NB4 (cell line): ENCODE results near the gene LY6G6F.

Source experiments
- DNase-seq: peaks from one replicate; pipeline ENCODE4 v3.0.0; 2010; ENCODE audit warnings: low read depth
- H3K4me3 ChIP-seq: one replicate; pipeline ENCODE4 v1.5.1; 2011; ENCODE audit warnings: mild to moderate bottlenecking, low read depth, low read length, moderate library complexity
- MYC ChIP-seq: IDR thresholded peaks from 2 replicates; pipeline ENCODE4 v1.6.1; 2011; ENCODE audit warnings: low read depth, low read length
- POLR2A ChIP-seq: IDR thresholded peaks from 2 replicates; pipeline ENCODE4 v1.6.1; 2011; ENCODE audit warnings: mild to moderate bottlenecking; ENCODE audit not compliant: insufficient read length; ENCODE audit errors: extremely low read depth
- TF ChIP-seq, protein P1 (sequence below): IDR thresholded peaks from 2 replicates; pipeline ENCODE4 v1.6.1; 2011; ENCODE audit warnings: low read depth, low read length
- TF ChIP-seq, protein P2 (sequence below): IDR thresholded peaks from one replicate; pipeline ENCODE4 v1.5.1; 2012; ENCODE audit warnings: low read depth, low read length

Gene LY6G6F

DNA sequence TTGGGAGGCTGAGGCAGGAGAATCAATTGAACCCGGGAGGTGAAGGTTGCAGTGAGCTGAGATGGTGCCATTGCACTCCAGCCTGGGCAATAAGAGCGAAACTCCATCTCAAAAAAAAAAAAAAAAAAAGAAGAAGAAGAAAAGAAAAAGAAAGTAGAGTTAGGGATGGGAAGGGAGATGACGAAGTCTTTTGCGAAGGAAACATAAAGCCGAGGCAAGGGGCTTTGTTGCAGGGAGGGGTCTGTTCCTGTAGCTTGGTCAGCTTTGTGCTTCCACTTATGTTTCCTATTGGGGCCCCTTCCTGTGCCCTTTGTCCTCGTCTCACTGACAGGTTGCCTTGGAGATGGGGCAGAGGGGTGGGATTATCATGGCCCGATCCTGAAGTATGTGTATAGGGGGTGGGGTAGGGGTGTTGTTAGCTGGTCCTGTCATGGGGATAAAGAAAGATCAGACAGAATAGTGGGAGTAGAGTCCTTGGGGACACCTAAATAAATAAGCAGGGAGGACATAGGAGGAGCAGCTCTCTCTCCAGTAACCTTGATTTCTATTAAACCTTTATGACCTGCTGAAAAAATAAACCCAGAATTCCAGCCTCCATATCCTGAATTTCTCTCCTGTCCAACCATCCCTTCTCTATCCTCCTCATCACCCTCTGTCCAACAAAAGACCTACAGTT is 30.8 kb downstream of the LY6G6F start:
- TF ChIP-seq POLR2A (no peak), MYC (no peak; the same call in 1 of the 2 replicates)
- H3K4me3 ChIP-seq: peak overlapping the region; percentile 100
- peak; percentile 94 for DNase-seq

DNA sequence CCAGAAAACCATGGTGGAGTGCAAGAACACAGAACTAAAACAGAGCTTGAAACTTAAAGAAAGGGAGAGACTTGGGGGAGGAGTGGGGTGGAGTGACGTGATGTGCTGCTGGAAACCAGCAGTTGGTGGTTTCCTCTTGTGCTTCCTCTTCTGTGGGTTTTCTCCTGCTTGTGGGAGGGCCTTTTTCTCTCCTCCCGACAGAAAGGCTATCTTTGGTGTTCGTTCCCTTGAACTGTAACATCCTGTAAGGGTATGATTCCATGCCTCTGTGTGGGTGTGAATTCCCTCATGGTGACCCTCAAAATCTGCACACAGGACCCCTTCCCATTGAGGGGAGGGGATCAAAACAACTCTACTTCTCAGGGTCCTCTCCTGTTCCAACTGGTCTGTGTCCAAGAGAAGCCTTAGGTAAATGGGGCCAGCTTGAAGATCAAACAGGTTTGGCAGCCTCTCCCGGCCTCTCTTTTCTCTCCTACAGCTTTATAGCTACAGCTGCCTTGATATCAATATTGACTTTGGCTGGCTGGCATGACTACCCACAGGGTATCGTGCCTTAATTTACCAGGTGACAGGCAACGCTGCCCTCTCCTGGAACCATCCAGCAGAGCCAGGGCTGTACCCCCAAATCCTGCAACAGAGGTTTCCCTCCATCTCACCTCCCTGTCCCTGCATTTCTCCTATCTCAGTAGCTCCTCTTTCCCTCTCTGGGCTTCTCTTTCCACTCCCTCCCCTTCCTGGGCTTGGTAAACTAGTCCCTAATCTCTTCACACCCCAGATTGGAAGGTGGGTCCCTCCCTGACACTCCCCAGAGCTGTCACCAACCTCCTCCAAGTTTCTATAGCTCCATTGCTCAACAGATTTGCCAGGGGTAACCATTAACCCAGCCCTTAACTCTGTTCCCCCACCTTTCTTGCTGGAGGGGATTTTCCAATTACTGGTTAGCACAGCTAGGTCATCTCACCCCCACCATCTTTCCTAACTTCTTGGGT is 31.6 kb downstream of the LY6G6F start:
- peak; percentile 99 for DNase-seq
- TF ChIP-seq MYC (no peak; the same call in 1 of the 2 replicates), POLR2A (peak; percentile 67)
- TF ChIP-seq, protein P1, sequence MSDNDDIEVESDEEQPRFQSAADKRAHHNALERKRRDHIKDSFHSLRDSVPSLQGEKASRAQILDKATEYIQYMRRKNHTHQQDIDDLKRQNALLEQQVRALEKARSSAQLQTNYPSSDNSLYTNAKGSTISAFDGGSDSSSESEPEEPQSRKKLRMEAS: peak; percentile 41
- TF ChIP-seq, protein P2, sequence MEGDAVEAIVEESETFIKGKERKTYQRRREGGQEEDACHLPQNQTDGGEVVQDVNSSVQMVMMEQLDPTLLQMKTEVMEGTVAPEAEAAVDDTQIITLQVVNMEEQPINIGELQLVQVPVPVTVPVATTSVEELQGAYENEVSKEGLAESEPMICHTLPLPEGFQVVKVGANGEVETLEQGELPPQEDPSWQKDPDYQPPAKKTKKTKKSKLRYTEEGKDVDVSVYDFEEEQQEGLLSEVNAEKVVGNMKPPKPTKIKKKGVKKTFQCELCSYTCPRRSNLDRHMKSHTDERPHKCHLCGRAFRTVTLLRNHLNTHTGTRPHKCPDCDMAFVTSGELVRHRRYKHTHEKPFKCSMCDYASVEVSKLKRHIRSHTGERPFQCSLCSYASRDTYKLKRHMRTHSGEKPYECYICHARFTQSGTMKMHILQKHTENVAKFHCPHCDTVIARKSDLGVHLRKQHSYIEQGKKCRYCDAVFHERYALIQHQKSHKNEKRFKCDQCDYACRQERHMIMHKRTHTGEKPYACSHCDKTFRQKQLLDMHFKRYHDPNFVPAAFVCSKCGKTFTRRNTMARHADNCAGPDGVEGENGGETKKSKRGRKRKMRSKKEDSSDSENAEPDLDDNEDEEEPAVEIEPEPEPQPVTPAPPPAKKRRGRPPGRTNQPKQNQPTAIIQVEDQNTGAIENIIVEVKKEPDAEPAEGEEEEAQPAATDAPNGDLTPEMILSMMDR: peak; percentile 9
- H3K4me3 ChIP-seq: peak overlapping the region; percentile 100

DNA sequence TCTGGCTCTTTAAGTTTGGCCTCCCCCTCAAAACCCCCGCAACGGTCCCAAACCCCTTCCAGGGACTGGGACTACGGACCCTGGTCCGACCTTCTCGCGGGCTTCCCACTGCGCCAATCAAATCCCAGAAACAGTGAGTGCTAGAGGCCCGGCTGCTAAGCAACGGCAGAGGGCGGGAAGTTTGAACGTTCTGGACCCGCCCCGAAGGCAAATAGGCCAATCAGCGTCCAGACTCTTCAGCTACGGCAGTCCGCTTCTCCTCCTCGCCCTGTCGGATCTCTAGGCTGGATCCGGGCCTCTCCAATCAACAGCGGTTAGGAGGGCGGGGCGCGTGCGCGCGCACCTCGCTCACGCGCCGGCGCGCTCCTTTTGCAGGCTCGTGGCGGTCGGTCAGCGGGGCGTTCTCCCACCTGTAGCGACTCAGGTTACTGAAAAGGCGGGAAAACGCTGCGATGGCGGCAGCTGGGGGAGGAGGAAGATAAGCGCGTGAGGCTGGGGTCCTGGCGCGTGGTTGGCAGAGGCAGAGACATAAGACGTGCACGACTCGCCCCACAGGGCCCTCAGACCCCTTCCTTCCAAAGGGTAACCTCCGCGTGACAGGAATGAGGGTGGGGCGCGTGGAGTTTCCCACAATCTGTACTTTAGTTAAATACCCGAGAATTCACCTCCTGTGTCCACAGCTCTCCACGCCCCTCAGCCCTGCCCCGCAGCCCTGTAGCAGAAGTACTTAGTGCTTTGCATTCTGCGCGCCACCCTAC is 33.2 kb downstream of the LY6G6F start, which contains the start of gene MSH5:
Gene MSH5, plus strand, starts transcription at position 367 of the 758 bp plus-strand sequence. CDS start 462 bp downstream, outside the sequence.
- DNase-seq: peak; percentile 100
- H3K4me3 ChIP-seq: peak within 1 kb of the TSS; percentile 100
- peak; percentile 72 for TF ChIP-seq POLR2A
- TF ChIP-seq, protein P1: peak; percentile 87
- TF ChIP-seq MYC: peak; percentile 93
- TF ChIP-seq, protein P2: no peak

DNA sequence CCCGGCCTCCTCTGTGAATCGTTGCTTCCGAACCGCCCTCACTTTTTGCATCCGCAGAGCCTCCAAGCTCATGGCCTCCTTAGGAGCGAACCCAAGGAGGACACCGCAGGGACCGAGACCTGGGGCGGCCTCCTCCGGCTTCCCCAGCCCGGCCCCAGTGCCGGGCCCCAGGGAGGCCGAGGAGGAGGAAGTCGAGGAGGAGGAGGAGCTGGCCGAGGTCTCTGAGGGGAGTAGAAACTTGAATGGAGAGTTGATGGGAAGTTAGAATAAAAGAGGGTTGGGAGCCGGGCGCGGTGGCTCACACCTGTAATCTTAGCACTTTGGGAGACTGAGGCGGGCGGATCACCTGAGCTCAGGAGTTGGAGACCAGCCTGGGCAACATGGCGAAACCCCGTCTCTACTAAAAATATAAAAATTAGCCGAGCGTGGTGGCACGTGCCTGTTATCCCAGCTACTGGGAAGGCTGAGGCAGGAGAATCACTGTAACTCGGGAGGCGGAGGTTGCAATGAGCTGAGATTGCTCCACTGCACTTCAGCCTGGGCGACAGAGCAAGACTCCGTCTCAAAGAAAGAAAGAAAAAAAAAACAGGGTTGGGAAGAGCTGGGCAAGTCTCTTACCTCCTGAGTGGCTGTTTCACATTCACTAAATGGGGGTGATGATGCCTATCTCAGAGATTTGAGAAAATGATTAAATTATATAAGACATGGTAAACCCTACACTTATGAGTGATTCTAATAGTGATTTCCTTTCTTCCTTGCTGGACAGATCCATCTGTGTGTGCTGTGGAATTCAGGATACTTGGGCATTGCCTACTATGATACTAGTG is 33.9 kb downstream of the LY6G6F start:
- peak; percentile 86 for DNase-seq
- TF ChIP-seq POLR2A (peak; percentile 28), MYC (no peak)
- TF ChIP-seq, protein P2: no peak
- TF ChIP-seq, protein P1: no peak
- peak overlapping the region; percentile 89 for H3K4me3 ChIP-seq

DNA sequence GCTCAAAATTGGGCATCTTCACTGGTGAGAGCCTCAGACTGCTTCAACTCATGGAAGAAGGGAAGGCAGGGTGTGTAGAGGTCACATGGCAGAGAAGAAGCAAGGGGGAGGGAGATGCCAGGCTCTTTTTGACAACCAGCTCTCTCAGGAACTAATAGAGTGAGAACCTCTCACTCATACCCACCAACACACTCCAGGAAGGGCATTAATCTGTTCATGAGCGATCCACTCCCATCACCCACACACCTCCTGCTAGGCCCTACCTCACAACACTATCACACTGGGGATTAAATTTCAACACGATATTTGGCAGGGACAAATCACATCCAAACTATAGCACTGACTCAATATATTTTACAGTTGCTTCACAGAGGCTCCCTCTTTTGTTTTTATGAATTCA is 35.1 kb downstream of the LY6G6F start:
- TF ChIP-seq, protein P2: no peak
- TF ChIP-seq, protein P1: no peak
- TF ChIP-seq POLR2A (no peak), MYC (no peak)
- H3K4me3 ChIP-seq: no peak overlapping the region
- DNase-seq: no peak
